Brain microvascular endothelial cell (primary cell): ENCODE results near the gene PRSS22.

ENCODE experiments used
- DNase-seq: peaks from one replicate; pipeline ENCODE4 v3.0.0-alpha.2; 2020
- H3K27ac ChIP-seq: fragments of 250-450 bp; sonication (Bioruptor Pico); 2 replicates; pipeline ENCODE4 v1.5.1; 2020; ENCODE audit warnings: mild to moderate bottlenecking, moderate library complexity
- H3K27me3 ChIP-seq: fragments of 250-450 bp; sonication (Bioruptor Pico); replicated peaks from 2 replicates; pipeline ENCODE4 v1.5.1; 2020; ENCODE audit warnings: mild to moderate bottlenecking
- H3K36me3 ChIP-seq: fragments of 250-450 bp; sonication (Bioruptor Pico); replicated peaks from 2 replicates; pipeline ENCODE4 v1.5.1; 2020; ENCODE audit warnings: mild to moderate bottlenecking
- H3K4me3 ChIP-seq: 2 replicates; pipeline ENCODE4 v1.5.1; 2011; ENCODE audit warnings: low read depth, mild to moderate bottlenecking, control low read depth, low read length, moderate library complexity
- CTCF ChIP-seq: IDR thresholded peaks from 2 replicates; pipeline ENCODE4 v1.5.1; 2011; ENCODE audit warnings: low read depth, mild to moderate bottlenecking, moderate library complexity, low read length, control low read depth, inconsistent platforms; ENCODE audit errors: missing control alignments
- in situ Hi-C: cut with HindIII; loops from 2 replicates; pipeline ENCODE4 v1.10.0; 2017; ENCODE audit warnings: low sequenced_read_pairs, low pct_ligation_motif_present

PRSS22 gene

GRCh38 chr16:2904100-2904921 lies 46.3 kb upstream of the PRSS22 start:
- no peaks in the 10 kb centered on the region for H3K27me3 ChIP-seq
- in situ Hi-C loops: no loop called here
- H3K36me3 ChIP-seq: no peaks in the 10 kb centered on the region
- peak overlapping the region; percentile 28 for H3K27ac ChIP-seq
- H3K4me3 ChIP-seq: peak overlapping the region; percentile 76
- TF ChIP-seq CTCF: peak; percentile 85
- DNase-seq: peak; percentile 71

GRCh38 chr16:2902337-2903130 lies 44.6 kb upstream of the PRSS22 start:
- Histone ChIP-seq H3K36me3 (no peaks in the 10 kb centered on the region), H3K27me3 (no peaks in the 10 kb centered on the region), H3K27ac (no peak overlapping the region), H3K4me3 (no peak overlapping the region)
- no peak for TF ChIP-seq CTCF
- DNase-seq: no peak
- in situ Hi-C loops: no loop called here

- H3K27ac ChIP-seq: no peak overlapping the region
- in situ Hi-C loops: no loop called here
- no peak for TF ChIP-seq CTCF
- no peaks in the 10 kb centered on the region for H3K27me3 ChIP-seq
- DNase-seq: no peak
- peaks cover 8% of the 10 kb centered on the region for H3K36me3 ChIP-seq
- no peak overlapping the region for H3K4me3 ChIP-seq
These were observed 42.6 kb upstream of the PRSS22 start for GRCh38 chr16:2900526-2901075.

- no peaks in the 10 kb centered on the region for H3K27me3 ChIP-seq
- peaks cover 8% of the 10 kb centered on the region for H3K36me3 ChIP-seq
- no peak for TF ChIP-seq CTCF
- no peak for DNase-seq
- no peak overlapping the region for H3K4me3 ChIP-seq
- in situ Hi-C loops: no loop called here
- no peak overlapping the region for H3K27ac ChIP-seq
These were observed 41.6 kb upstream of the PRSS22 start for GRCh38 chr16:2899564-2900072.

- no peak overlapping the region for H3K4me3 ChIP-seq
- H3K36me3 ChIP-seq: peaks cover 8% of the 10 kb centered on the region
- in situ Hi-C loops: no loop called here
- TF ChIP-seq CTCF: no peak
- H3K27ac ChIP-seq: no peak overlapping the region
- no peak for DNase-seq
- no peaks in the 10 kb centered on the region for H3K27me3 ChIP-seq
These were observed 41.0 kb upstream of the PRSS22 start for GRCh38 chr16:2898831-2899563.
